Forelimb muscle (tissue), 1 donor: Measurements from ENCODE around the gene SUCLG2. TPM values are rescaled to one million over a fixed set of nuclear protein-coding genes. Genes with fewer than 3 reads are reported as not detected.
"Not testable (repeated sequence)": the region's sequence is repeated elsewhere in the genome, so short reads cannot be mapped to it uniquely, and the experiment has no call there.

Experiments used
- DNase-seq: peaks from one replicate; pipeline ENCODE4 v3.0.0-alpha.2; 2013; ENCODE audit warnings: low read depth
- polyA plus RNA-seq: library from polyadenylated mRNA; unstranded; fragments of 120-200 nt; gene quantifications from one replicate; pipeline ENCODE4 v1.2.1, GENCODE V29; 2013; ENCODE audit not compliant: insufficient read length

SUCLG2 gene
- polyA plus RNA-seq, 1 donor, result 31.6 TPM

- DNase-seq, result no peak
Measured at GRCh38 chr3:67609709-67610108, 44.7 kb downstream of the SUCLG2 start.

- no peak for DNase-seq
Measured at GRCh38 chr3:67608034-67608433, 46.4 kb downstream of the SUCLG2 start.

GRCh38 chr3:67605377-67605776 lies 49.0 kb downstream of the SUCLG2 start:
- no peak for DNase-seq

- DNase-seq, result no peak
Measured at GRCh38 chr3:67602816-67603215, 51.6 kb downstream of the SUCLG2 start.

GRCh38 chr3:67601919-67602608 lies 52.3 kb downstream of the SUCLG2 start:
- no peak for DNase-seq

- DNase-seq, result no peak
Measured at GRCh38 chr3:67601385-67601784, 53.0 kb downstream of the SUCLG2 start.

GRCh38 chr3:67599821-67600220 lies 54.6 kb downstream of the SUCLG2 start:
- DNase-seq, result no peak

GRCh38 chr3:67598814-67599556 lies 55.4 kb downstream of the SUCLG2 start:
- DNase-seq, result no peak

GRCh38 chr3:67595424-67595823 lies 59.0 kb downstream of the SUCLG2 start:
- no peak for DNase-seq

GRCh38 chr3:67593761-67594234 lies 60.6 kb downstream of the SUCLG2 start:
- DNase-seq, result no peak

- DNase-seq, result no peak
Measured at GRCh38 chr3:67592057-67592456, 62.4 kb downstream of the SUCLG2 start.

- DNase-seq, result peak; percentile 74
Measured at GRCh38 chr3:67587811-67588210, 66.6 kb downstream of the SUCLG2 start.

- DNase-seq, result no peak
Measured at GRCh38 chr3:67587301-67587700, 67.1 kb downstream of the SUCLG2 start.

GRCh38 chr3:67584608-67585007 lies 69.8 kb downstream of the SUCLG2 start:
- DNase-seq, result not testable (repeated sequence)

- no peak for DNase-seq
Measured at GRCh38 chr3:67580430-67581000, 73.9 kb downstream of the SUCLG2 start.

- DNase-seq, result no peak
Measured at GRCh38 chr3:67578416-67578815, 76.0 kb downstream of the SUCLG2 start.

- no peak for DNase-seq
Measured at GRCh38 chr3:67576441-67576840, 78.0 kb downstream of the SUCLG2 start.

- DNase-seq, result no peak
Measured at GRCh38 chr3:67569324-67569723, 85.1 kb downstream of the SUCLG2 start.

- no peak for DNase-seq
Measured at GRCh38 chr3:67567893-67568292, 86.5 kb downstream of the SUCLG2 start.

- DNase-seq, result no peak
Measured at GRCh38 chr3:67564973-67565372, 89.4 kb downstream of the SUCLG2 start.

- DNase-seq, result no peak
Measured at GRCh38 chr3:67564008-67564407, 90.4 kb downstream of the SUCLG2 start.

GRCh38 chr3:67561667-67562394 lies 92.6 kb downstream of the SUCLG2 start:
- no peak for DNase-seq
